Liver (tissue), 3 donors: Measurements from ENCODE around the gene TMEM91.

Experiments
- GABPA ChIP-seq, 2 donors: IDR thresholded peaks in 1 of 2; conservative IDR thresholded peaks in 1 of 2; 2 replicates each; pipeline ENCODE4 v1.6.1; 2016; ENCODE audit warnings: antibody characterized with exemption in 2 of 2, mild to moderate bottlenecking in 1 of 2, moderate library complexity in 1 of 2
- JUND ChIP-seq, 2 donors: IDR thresholded peaks; 2 replicates each; pipeline ENCODE4 v1.6.1; 2016; ENCODE audit warnings: antibody characterized with exemption in 2 of 2
- RAD21 ChIP-seq, 2 donors: IDR thresholded peaks; 2 replicates each; pipeline ENCODE4 v1.6.1; 2016; ENCODE audit warnings: antibody characterized with exemption in 2 of 2, mild to moderate bottlenecking in 2 of 2
- RXRA ChIP-seq, 2 donors: IDR thresholded peaks; 2 replicates each; pipeline ENCODE4 v1.6.1; 2017 to 2018; ENCODE audit warnings: antibody characterized with exemption in 2 of 2, mild to moderate bottlenecking in 1 of 2
- SP1 ChIP-seq: IDR thresholded peaks from 2 replicates; pipeline ENCODE4 v1.6.1; 2018; ENCODE audit warnings: antibody characterized with exemption, mild to moderate bottlenecking
- TAF1 ChIP-seq: conservative IDR thresholded peaks from 2 replicates; pipeline ENCODE4 v1.6.1; 2016; ENCODE audit warnings: antibody characterized with exemption, mild to moderate bottlenecking
- TF ChIP-seq, protein P1 (sequence below): fragments of 150-350 bp; IDR thresholded peaks from 2 replicates; pipeline ENCODE4 v1.5.1; 2017; ENCODE audit warnings: improper control_type of control experiment, low read depth, low read length; ENCODE audit not compliant: missing input control
- TF ChIP-seq, protein P2 (sequence below): IDR thresholded peaks from 2 replicates; pipeline ENCODE4 v1.6.1; 2016; ENCODE audit warnings: antibody characterized with exemption, mild to moderate bottlenecking
- TF ChIP-seq, protein P3 (sequence below): IDR thresholded peaks from 2 replicates; pipeline ENCODE4 v1.6.1; 2016; ENCODE audit warnings: antibody characterized with exemption
- donor health status: healthy.
- donor health status: healthy.

DNA sequence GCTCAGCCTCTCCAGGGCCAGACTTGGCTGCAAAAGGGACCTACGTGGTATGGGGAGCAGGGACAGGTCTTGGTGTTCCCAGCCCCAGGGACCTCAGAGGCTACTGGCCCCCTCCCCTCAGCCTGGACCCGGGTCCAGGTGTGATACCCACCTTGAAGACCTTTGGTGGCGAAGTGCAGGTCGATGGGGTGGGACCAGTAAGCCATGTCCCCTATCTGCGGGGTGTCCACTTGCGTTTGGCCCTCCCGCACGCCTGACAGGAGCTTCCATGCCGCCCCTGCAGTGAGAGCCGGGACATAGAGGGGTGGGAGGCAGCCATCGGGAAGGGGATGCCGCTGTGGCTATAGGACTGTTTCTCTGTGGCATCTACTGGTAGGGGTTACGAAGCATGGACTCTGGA, 18.6 kb upstream of the TMEM91 start:
- TF ChIP-seq RXRA (IDR thresholded peaks at IDR 0.05) (no peak), GABPA (IDR thresholded peaks at IDR 0.05 in 1 of 2, conservative IDR thresholded peaks at IDR 0.05 in 1 of 2) (no peak), SP1 (no peak), TAF1 (no peak), RAD21 (IDR thresholded peaks at IDR 0.05) (no peak), JUND (IDR thresholded peaks at IDR 0.05) (no peak)
- TF ChIP-seq, protein P1, sequence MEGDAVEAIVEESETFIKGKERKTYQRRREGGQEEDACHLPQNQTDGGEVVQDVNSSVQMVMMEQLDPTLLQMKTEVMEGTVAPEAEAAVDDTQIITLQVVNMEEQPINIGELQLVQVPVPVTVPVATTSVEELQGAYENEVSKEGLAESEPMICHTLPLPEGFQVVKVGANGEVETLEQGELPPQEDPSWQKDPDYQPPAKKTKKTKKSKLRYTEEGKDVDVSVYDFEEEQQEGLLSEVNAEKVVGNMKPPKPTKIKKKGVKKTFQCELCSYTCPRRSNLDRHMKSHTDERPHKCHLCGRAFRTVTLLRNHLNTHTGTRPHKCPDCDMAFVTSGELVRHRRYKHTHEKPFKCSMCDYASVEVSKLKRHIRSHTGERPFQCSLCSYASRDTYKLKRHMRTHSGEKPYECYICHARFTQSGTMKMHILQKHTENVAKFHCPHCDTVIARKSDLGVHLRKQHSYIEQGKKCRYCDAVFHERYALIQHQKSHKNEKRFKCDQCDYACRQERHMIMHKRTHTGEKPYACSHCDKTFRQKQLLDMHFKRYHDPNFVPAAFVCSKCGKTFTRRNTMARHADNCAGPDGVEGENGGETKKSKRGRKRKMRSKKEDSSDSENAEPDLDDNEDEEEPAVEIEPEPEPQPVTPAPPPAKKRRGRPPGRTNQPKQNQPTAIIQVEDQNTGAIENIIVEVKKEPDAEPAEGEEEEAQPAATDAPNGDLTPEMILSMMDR = no peak
- TF ChIP-seq, protein P2, sequence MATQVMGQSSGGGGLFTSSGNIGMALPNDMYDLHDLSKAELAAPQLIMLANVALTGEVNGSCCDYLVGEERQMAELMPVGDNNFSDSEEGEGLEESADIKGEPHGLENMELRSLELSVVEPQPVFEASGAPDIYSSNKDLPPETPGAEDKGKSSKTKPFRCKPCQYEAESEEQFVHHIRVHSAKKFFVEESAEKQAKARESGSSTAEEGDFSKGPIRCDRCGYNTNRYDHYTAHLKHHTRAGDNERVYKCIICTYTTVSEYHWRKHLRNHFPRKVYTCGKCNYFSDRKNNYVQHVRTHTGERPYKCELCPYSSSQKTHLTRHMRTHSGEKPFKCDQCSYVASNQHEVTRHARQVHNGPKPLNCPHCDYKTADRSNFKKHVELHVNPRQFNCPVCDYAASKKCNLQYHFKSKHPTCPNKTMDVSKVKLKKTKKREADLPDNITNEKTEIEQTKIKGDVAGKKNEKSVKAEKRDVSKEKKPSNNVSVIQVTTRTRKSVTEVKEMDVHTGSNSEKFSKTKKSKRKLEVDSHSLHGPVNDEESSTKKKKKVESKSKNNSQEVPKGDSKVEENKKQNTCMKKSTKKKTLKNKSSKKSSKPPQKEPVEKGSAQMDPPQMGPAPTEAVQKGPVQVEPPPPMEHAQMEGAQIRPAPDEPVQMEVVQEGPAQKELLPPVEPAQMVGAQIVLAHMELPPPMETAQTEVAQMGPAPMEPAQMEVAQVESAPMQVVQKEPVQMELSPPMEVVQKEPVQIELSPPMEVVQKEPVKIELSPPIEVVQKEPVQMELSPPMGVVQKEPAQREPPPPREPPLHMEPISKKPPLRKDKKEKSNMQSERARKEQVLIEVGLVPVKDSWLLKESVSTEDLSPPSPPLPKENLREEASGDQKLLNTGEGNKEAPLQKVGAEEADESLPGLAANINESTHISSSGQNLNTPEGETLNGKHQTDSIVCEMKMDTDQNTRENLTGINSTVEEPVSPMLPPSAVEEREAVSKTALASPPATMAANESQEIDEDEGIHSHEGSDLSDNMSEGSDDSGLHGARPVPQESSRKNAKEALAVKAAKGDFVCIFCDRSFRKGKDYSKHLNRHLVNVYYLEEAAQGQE = no peak
- TF ChIP-seq, protein P3, sequence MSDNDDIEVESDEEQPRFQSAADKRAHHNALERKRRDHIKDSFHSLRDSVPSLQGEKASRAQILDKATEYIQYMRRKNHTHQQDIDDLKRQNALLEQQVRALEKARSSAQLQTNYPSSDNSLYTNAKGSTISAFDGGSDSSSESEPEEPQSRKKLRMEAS = no peak
